GM18517 (cell line): Measurements from ENCODE around the gene SBNO2.
"Not testable (repeated sequence)": the region's sequence is repeated elsewhere in the genome, so short reads cannot be mapped to it uniquely, and the experiment has no call there.

Experiments used
- ATAC-seq: cut with Tn5 transposase; IDR thresholded peaks from one replicate; pipeline ENCODE4 v1.9.1; 2021; ENCODE audit warnings: mild to moderate bottlenecking, moderate library complexity; ENCODE audit not compliant: unreplicated experiment

SBNO2 gene

DNA sequence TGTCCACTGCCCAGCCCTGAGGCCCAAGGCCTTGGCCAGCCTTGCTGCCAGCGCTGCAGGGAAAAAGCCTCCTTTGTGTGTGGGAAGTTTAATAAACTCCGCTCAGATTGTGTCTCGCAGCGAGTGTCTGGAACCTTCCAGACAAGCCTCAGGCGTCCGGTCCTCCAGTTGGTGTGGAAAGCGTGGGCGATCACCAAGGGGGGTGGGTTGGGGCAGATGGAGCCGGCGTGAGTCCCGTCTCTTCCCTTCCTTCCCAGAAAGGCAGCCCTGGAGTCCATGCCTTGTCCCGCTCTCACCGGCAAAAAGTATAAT lies 36.1 kb upstream of the SBNO2 start:
- ATAC-seq = no peak

DNA sequence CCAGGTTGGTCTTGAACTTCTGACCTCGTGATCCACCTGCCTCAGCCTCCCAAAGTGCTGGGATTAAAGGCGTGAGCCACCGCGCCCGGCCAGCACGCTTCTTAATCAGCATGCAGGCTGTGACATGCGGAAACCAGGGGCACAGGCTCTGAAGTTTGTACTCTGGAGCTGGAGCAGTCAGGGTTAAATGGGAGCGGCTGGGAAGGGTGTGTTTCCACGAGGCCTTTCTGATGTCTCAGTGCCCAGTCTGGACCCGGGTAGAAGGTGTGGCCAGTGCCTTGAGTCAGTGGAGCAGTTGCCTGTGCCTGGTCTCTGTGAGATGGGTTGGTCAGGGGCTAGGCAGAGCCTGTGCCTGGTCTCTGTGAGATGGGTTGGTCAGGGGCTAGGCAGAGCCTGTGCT lies 34.8 kb upstream of the SBNO2 start:
- not testable (repeated sequence) for ATAC-seq

DNA sequence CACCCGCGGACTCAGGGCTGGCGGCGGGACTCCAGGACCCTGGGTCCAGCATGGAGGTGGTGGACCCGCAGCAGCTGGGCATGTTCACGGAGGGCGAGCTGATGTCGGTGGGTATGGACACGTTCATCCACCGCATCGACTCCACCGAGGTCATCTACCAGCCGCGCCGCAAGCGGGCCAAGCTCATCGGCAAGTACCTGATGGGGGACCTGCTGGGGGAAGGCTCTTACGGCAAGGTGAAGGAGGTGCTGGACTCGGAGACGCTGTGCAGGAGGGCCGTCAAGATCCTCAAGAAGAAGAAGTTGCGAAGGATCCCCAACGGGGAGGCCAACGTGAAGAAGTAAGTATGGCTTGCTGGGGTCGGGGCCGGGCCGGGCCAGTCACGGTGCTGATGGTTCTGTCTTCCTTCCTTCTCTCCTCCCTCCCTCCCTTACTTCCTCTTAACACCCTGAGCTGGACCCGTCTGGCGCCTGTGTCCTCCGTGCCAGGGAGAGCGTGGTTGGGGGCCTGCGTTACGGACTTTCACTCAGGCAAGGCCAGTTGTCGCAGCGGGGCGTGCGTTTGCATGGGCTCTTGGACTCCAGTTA lies 32.9 kb upstream of the SBNO2 start:
- no peak for ATAC-seq

GRCh38 chr19:1206150-1206863 lies 32.2 kb upstream of the SBNO2 start:
- no peak for ATAC-seq

GRCh38 chr19:1205114-1206099 lies 31.3 kb upstream of the SBNO2 start, which contains the start of gene STK11:
TSS of gene STK11 (plus strand) at chr19:1205778. CDS start at chr19:1206914, 1,136 bp downstream.
- ATAC-seq = peak; percentile 77

DNA sequence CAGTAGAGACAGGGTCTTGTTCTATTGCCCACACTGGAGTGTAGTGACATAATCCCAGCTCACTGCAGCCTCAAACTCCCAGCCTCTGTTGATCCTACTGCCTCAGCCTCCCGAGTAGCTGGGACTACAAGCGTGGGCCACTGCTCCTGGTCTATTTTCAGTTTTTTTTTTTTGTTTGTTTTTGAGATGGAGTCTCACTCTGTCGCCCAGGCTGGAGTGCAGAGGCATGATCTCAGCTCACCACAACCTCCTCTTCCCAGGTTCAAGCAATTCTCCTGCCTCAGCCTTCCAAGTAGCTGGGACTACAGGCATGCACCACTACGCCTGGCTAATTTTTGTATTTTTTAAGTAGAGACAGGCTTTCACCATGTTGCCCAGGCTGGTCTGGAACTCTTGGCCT lies 26.5 kb upstream of the SBNO2 start:
- not testable (repeated sequence) for ATAC-seq

DNA sequence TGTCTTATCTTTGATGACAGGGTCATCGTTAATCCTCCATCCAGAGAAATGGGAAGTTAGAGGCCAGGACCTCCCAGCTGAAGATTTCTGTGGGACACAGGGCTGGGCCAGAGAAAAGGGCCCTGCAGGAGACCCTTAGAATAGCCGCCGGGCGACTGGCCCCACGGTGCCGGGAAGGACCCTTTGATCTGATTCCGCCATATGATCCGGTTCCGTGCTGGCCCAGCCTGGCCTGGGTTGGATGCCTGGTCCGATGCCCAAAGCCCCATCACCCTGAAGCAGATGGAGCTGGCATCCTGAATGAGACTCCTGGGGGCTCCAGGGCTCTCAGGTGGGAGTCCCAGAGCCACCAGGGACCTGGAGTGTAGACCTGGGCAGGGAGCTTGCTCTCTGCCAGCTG lies 25.5 kb upstream of the SBNO2 start:
- no peak for ATAC-seq

DNA sequence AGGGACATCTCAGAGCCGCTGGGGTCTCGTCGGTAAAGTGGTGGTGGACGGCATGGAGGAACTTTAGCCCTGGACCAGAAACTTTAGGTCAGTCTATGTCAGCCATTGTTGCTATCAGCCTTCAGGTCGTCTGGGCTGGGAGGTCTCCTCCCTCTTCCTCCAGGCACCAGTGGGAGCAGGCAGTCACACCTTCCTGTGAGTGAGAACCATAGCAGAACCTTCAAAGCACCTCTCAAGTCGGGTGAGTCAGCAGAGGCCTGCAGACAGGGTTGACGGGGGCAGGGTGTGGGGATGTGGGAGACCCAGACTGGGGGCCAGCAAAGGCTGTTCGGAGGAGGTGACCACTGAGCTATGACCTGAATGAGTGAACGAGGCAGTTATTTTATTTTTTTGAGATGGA lies 15.4 kb upstream of the SBNO2 start:
- ATAC-seq = no peak

- no peak for ATAC-seq
Measured at GRCh38 chr19:1183543-1184172, 9.6 kb upstream of the SBNO2 start.

DNA sequence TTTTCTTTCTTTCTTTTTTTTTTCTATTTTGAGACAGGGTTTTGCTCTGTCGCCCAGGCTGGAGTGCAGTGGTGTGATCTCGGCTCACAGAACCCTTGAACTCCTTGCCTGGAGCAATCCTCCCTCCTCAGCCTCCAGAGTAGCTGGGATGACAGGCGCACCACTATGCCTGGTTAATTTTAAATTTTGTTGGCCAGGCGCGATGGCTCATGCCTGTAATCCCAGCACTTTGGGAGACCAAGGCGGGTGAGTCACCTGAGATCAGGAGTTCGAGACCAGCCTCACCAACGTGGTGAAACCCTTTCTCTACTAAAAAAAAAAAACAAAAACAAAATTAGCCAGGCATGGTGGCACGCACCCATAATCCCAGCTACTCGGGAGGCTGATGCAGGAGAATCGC lies 8.7 kb upstream of the SBNO2 start:
- no peak for ATAC-seq

DNA sequence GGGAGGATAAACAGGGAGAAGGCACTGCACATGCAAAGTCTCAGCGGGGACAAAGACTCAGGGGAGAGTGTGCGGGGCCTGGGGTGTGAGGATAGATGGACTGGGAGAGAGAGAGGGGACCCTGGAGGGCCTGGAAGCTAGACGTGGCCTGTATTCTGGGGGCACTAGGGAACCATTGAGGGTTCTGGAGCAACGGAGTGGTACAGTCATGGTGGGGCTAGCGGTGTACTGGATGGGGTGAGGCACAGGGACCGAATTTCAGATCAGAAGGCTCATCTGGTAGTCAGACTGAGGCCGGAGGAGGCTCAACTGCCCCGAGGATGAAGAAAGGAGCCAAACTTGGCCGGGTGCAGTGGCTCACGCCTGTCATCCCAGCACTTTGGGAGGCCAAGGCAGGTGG lies 8.0 kb upstream of the SBNO2 start:
- no peak for ATAC-seq

DNA sequence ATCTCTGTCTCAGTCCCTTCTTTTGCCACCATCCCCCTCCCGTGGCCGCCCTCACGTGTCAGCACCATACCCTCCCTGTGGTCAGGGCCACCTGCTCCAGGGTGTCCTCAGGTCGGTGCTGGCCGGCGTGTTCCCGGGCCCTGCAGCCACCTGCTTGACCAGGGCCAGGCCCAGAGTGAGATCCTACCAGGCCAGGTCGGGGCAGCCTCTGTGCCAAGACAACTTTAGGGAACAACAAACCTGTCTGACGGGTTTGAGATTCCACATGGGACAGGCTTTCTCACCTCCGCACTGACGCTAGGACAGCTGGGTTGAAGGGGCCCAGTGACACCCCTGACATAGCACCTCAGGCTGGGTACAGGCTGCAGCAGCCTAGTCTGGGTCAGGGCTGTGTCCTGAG lies 7.5 kb upstream of the SBNO2 start:
- ATAC-seq = no peak

GRCh38 chr19:1177322-1178114 lies 3.5 kb upstream of the SBNO2 start:
- no peak for ATAC-seq

DNA sequence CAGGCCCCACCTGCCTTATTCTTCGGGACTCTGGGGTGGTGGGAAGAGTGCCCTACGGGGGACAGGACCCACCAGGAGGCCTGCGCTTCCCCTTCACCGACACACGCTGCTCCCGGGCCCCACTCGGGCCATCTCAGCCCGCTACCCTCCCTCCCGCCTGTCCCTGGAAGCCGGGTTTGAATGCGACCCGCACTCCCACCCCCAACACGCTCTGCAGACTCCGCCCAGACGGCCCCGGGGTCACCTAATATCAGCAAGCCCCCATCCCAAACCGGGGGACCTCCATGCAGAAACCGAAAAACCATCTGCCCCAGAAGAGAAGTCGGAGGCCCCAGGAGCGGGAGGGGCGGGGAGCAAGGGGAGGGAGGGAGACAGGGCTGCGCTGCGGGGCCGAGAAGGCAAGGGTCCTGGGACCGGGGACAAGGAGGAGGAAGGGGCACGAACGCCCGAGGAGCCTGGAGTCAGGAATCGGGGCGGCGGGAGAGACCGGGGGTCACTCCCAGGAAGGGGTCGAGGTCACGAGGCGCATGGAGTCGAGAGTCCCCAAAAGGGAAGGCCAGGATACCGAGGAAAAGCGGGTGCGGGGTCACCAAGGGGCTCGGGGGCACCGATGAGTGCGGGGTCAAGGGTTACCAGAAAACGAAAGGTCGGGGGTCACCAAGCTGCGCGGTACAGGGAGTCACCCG lies 766 bp downstream of the SBNO2 start:
- ATAC-seq = no peak

DNA sequence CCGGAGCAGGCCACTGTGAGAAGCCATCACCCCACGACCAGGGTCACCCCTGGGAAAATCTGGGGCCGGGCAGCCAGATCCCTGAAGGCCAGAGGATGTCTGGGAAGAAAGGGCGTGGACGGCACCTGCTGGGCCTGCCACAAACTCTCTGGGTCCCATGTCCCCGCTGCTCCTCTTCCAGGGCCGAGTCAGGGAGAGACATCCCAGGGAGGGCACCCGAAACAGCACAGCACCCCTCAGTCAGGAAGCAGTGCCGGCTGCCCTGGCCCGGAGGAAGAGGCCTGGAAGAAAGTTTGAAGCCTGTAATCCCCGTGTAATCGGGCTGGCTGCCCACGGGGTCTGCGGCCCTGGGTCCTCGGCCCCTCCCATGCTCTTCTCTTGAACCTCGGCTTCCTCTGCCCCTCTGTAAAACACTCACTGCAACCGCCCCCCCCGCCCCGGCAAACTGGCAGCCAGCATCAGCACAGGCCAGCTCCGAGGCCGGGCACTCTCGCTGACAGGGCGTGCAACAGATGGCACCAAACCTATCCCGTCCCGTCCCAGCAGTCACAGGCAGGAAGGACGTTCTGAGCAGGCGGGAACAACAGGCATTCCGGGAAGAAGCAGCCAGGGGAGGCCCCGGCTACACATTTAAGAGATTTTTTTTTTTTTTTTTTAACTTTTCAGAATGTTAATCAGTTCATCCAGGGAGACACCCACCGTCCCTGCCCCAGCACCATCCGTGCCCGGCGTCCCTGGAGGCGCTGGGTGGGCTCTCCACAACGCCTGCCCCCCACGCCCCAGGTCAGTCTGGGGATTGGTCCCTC lies 1.5 kb downstream of the SBNO2 start:
- ATAC-seq = no peak

GRCh38 chr19:1171755-1172352 lies 2.2 kb downstream of the SBNO2 start:
- ATAC-seq = no peak

- no peak for ATAC-seq
Measured at GRCh38 chr19:1170938-1171754, 2.9 kb downstream of the SBNO2 start.
